Stimulated activated CD4-positive, alpha-beta T cell treated with anti-CD3 and anti-CD28 coated beads, Interleukin-15, amount 100 ng/mL, for 48 hours (primary cell): Measurements from ENCODE around the gene SLC39A3.

ENCODE experiments used
- DNase-seq, 2 donors: peaks; one replicate each; pipeline ENCODE4 v3.0.0-alpha.2; 2020; ENCODE audit warnings: low read depth in 2 of 2

SLC39A3 gene

GRCh38 chr19:2768365-2769132 lies 28.7 kb upstream of the SLC39A3 start:
- DNase-seq, result no peak

GRCh38 chr19:2767688-2768087 lies 27.9 kb upstream of the SLC39A3 start:
- DNase-seq, result no peak

- no peak for DNase-seq
These were observed 27.0 kb upstream of the SLC39A3 start for GRCh38 chr19:2766594-2767372.

GRCh38 chr19:2765376-2765775 lies 25.6 kb upstream of the SLC39A3 start:
- no peak for DNase-seq

GRCh38 chr19:2764945-2765344 lies 25.1 kb upstream of the SLC39A3 start:
- no peak for DNase-seq

GRCh38 chr19:2763687-2764086 lies 23.9 kb upstream of the SLC39A3 start:
- no peak for DNase-seq

- no peak for DNase-seq
These were observed 23.1 kb upstream of the SLC39A3 start for GRCh38 chr19:2762783-2763496.

- DNase-seq, result no peak
These were observed 22.3 kb upstream of the SLC39A3 start for GRCh38 chr19:2761876-2762782.

GRCh38 chr19:2761309-2761677 lies 21.5 kb upstream of the SLC39A3 start:
- no peak for DNase-seq

GRCh38 chr19:2759965-2760364 lies 20.1 kb upstream of the SLC39A3 start:
- no peak for DNase-seq

GRCh38 chr19:2759362-2759761 lies 19.5 kb upstream of the SLC39A3 start:
- DNase-seq, result no peak

- no peak for DNase-seq
These were observed 18.9 kb upstream of the SLC39A3 start for GRCh38 chr19:2758601-2759313.

- no peak for DNase-seq
These were observed 17.4 kb upstream of the SLC39A3 start for GRCh38 chr19:2756921-2757881.

- DNase-seq, result no peak
These were observed 16.7 kb upstream of the SLC39A3 start for GRCh38 chr19:2756477-2756876.

- no peak for DNase-seq
These were observed 16.0 kb upstream of the SLC39A3 start for GRCh38 chr19:2755811-2756210.

GRCh38 chr19:2755448-2755705 lies 15.6 kb upstream of the SLC39A3 start:
- no peak for DNase-seq

- no peak for DNase-seq
These were observed 15.0 kb upstream of the SLC39A3 start for GRCh38 chr19:2754659-2755447.

- DNase-seq, result no peak
These were observed 11.6 kb upstream of the SLC39A3 start for GRCh38 chr19:2751438-2751830.

GRCh38 chr19:2750808-2751437 lies 11.1 kb upstream of the SLC39A3 start:
- no peak for DNase-seq
